Measurements from ENCODE around the gene MYZAP.
A peak's percentile ranks its signal among the peaks of the same experiment; 100 is the strongest.

MYZAP gene

DNA sequence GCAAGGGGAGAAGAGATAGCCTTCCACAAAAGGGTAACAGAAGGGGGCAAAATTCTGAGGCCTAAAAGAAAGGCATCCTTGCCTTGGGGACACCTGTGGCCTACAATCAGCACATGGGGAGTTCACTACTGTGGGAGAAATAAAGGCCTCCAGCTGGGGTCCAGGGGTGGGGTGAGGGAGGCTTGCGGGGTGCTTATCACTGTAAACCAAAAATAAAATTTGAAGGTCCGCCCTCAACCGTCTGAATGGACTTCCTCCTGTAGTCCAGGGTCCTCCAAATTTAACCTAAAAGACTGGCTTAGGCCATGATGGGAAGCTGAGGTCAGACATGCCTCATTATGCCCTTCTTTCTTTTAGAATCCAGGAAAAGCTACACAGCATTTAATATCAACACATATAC lies 112.7 kb downstream of the MYZAP start:
- Histone ChIP-seq H3K36me3 (ENCODE audit: control insufficient read depth, insufficient read depth, low read length, severe bottlenecking) (peaks cover 4% of the 10 kb centered on the region), H3K27me3 (replicated peaks; ENCODE audit: control insufficient read depth, insufficient read depth, low read length) (no peaks in the 10 kb centered on the region), H3K9ac (ENCODE audit: low read length) (no peak overlapping the region), H3K4me3 (ENCODE audit: low read length) (no peak overlapping the region), H3K9me3 (ENCODE audit: control insufficient read depth, low read length) (no peaks in the 10 kb centered on the region), H3K4me1 (ENCODE audit: control insufficient read depth, insufficient read depth, low read length) (peaks cover 19% of the 10 kb centered on the region)
- DNase-seq (ENCODE audit: low read depth), result no peak

DNA sequence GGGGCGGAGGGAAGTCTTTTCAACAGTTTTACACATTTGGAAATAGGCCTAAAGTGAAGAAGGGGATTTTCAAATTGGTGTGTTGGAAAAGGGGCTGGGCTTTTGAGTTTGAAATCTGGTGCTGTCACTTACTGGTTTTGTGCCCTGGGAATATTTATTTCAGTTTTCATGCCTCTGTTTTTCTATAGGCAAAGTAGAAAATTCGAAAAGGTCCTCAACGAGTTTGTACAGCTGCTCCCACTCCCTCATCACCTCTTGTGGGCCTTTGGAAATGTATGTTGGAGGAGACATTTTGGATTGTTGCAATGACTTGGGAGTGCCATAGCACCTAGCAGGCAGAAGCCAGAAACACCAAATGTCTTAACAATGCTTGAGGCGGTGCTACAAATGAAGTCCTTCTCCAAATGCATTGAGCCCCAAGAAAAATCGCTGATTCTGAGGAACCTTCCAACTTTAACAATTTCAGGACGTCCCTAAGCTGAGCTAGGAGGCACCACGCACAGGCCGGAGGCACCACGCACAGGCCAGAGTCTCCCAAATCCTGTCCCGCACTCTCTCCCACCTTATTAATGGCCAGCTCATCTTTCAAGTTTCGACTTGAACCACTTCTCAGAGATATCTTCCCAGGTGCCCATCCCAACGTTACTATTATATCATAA lies 114.2 kb downstream of the MYZAP start:
- Histone ChIP-seq H3K4me1 (ENCODE audit: control insufficient read depth, insufficient read depth, low read length) (peaks cover 27% of the 10 kb centered on the region), H3K9me3 (ENCODE audit: control insufficient read depth, low read length) (no peaks in the 10 kb centered on the region), H3K27me3 (replicated peaks; ENCODE audit: control insufficient read depth, insufficient read depth, low read length) (no peaks in the 10 kb centered on the region), H3K9ac (ENCODE audit: low read length) (peak overlapping the region; percentile 99), H3K4me3 (ENCODE audit: low read length) (peak overlapping the region; percentile 99), H3K36me3 (ENCODE audit: control insufficient read depth, insufficient read depth, low read length, severe bottlenecking) (peaks cover 19% of the 10 kb centered on the region)
- DNase-seq (ENCODE audit: low read depth), result no peak

GRCh38 chr15:57706405-57707209 lies 114.9 kb downstream of the MYZAP start, which contains the start of gene POLR2M:
POLR2M (plus strand) TSS chr15:57706714; CDS start chr15:57706843, 129 bp downstream.
- peak within 1 kb of the TSS; percentile 99 for H3K4me3 ChIP-seq (ENCODE audit: low read length)
- no peaks in the 10 kb centered on the region for H3K27me3 ChIP-seq (replicated peaks; ENCODE audit: control insufficient read depth, insufficient read depth, low read length)
- peaks cover 27% of the 10 kb centered on the region for H3K4me1 ChIP-seq (ENCODE audit: control insufficient read depth, insufficient read depth, low read length)
- DNase-seq (ENCODE audit: low read depth), result peak; percentile 100
- H3K9me3 ChIP-seq (ENCODE audit: control insufficient read depth, low read length), result no peaks in the 10 kb centered on the region
- peaks cover 26% of the 10 kb centered on the region for H3K36me3 ChIP-seq (ENCODE audit: control insufficient read depth, insufficient read depth, low read length, severe bottlenecking)
- peak within 1 kb of the TSS; percentile 99 for H3K9ac ChIP-seq (ENCODE audit: low read length)

DNA sequence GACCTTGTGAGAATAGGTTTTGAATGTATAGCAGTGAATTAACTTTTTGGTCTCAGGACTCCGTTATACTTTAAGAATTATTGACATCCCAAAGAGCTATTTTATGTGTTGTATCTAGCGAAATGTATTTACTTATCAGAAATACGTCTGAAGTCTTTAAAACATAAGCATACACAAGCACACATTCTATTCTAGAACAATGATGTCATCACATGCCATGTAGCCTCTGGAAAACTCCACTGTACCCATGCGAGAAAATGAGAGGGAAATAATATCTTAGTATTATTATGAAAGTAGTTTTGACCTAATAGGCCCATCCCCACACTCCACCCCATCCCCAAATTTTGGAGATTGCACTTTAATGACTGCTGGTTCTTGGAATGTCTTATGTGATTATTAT lies 116.3 kb downstream of the MYZAP start:
- no peaks in the 10 kb centered on the region for H3K27me3 ChIP-seq (replicated peaks; ENCODE audit: control insufficient read depth, insufficient read depth, low read length)
- H3K36me3 ChIP-seq (ENCODE audit: control insufficient read depth, insufficient read depth, low read length, severe bottlenecking), result peaks cover 40% of the 10 kb centered on the region
- H3K4me3 ChIP-seq (ENCODE audit: low read length), result peak overlapping the region; percentile 99
- H3K4me1 ChIP-seq (ENCODE audit: control insufficient read depth, insufficient read depth, low read length), result peaks cover 27% of the 10 kb centered on the region
- peak overlapping the region; percentile 99 for H3K9ac ChIP-seq (ENCODE audit: low read length)
- DNase-seq (ENCODE audit: low read depth), result peak; percentile 70
- no peaks in the 10 kb centered on the region for H3K9me3 ChIP-seq (ENCODE audit: control insufficient read depth, low read length)

DNA sequence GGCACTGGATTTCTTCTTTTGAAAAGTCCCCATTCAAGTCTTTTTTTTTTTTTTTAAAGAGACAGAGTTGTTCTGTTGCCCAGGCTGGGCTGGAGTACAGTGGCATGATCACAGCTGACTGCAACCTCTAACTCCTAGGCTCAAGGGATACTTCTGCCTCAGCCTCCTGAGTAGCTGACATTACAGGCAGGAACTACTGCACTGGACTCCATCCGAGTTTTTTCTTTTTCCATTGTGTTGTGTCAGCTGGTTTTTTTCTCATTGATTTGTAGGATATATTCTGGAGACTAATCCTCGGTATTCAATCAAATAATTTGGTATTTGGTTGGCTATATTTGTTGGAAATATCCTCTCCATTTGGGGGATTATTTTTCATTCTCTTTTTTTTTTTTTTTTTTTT lies 126.6 kb downstream of the MYZAP start:
- no peak overlapping the region for H3K9ac ChIP-seq (ENCODE audit: low read length)
- H3K36me3 ChIP-seq (ENCODE audit: control insufficient read depth, insufficient read depth, low read length, severe bottlenecking), result peaks cover 30% of the 10 kb centered on the region
- peaks cover 14% of the 10 kb centered on the region for H3K4me1 ChIP-seq (ENCODE audit: control insufficient read depth, insufficient read depth, low read length)
- DNase-seq (ENCODE audit: low read depth), result no peak
- H3K4me3 ChIP-seq (ENCODE audit: low read length), result no peak overlapping the region
- no peaks in the 10 kb centered on the region for H3K27me3 ChIP-seq (replicated peaks; ENCODE audit: control insufficient read depth, insufficient read depth, low read length)
- H3K9me3 ChIP-seq (ENCODE audit: control insufficient read depth, low read length), result no peaks in the 10 kb centered on the region

DNA sequence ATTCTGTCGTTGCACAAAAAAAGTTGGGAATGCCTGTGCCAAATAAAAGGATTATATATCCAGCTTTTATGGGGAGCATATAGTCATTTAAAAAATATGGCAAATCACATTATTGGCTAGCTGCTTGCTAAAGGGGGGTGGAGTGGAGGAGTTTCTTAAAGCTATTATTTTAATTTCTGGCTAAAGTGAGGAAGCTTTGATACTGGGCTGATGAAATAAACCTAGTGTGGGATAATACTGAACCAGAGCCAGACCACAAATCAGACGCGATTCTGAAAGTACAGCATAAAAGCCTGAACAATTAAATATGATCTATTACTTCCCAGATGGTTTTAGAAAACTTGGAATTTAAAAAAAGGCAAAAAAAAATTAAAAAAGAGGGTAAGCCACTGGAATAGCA lies 129.2 kb downstream of the MYZAP start:
- Histone ChIP-seq H3K9ac (ENCODE audit: low read length) (no peak overlapping the region), H3K27me3 (replicated peaks; ENCODE audit: control insufficient read depth, insufficient read depth, low read length) (no peaks in the 10 kb centered on the region), H3K9me3 (ENCODE audit: control insufficient read depth, low read length) (peaks cover 4% of the 10 kb centered on the region), H3K36me3 (ENCODE audit: control insufficient read depth, insufficient read depth, low read length, severe bottlenecking) (peaks cover 9% of the 10 kb centered on the region), H3K4me3 (ENCODE audit: low read length) (peak overlapping the region; percentile 9), H3K4me1 (ENCODE audit: control insufficient read depth, insufficient read depth, low read length) (peaks cover 14% of the 10 kb centered on the region)
- peak; percentile 30 for DNase-seq (ENCODE audit: low read depth)

DNA sequence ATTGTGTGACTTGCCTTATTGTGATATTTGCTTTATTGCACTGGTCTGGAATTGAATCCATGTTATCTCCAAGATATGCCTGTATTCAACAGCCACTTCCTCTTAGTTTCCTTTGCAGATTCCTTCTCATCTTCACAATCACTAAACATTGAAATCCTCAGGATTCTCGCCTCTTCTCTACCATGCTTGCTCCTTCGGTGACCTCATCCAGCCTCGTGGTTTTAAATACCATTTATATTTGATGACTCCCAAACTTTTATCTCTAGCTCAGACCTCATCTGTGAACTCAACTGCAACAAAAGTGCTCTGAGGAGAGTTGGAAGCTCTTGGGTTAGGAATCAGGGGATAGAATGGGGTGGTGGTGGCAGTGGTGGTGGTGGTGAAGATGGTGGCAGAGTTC lies 134.7 kb downstream of the MYZAP start:
- Histone ChIP-seq H3K4me1 (ENCODE audit: control insufficient read depth, insufficient read depth, low read length) (peaks cover 2% of the 10 kb centered on the region), H3K4me3 (ENCODE audit: low read length) (no peak overlapping the region), H3K9me3 (ENCODE audit: control insufficient read depth, low read length) (peaks cover 4% of the 10 kb centered on the region), H3K27me3 (replicated peaks; ENCODE audit: control insufficient read depth, insufficient read depth, low read length) (no peaks in the 10 kb centered on the region), H3K36me3 (ENCODE audit: control insufficient read depth, insufficient read depth, low read length, severe bottlenecking) (no peaks in the 10 kb centered on the region), H3K9ac (ENCODE audit: low read length) (no peak overlapping the region)
- no peak for DNase-seq (ENCODE audit: low read depth)

GRCh38 chr15:57727031-57727430 lies 135.3 kb downstream of the MYZAP start:
- Histone ChIP-seq H3K9ac (ENCODE audit: low read length) (no peak overlapping the region), H3K4me1 (ENCODE audit: control insufficient read depth, insufficient read depth, low read length) (no peaks in the 10 kb centered on the region), H3K27me3 (replicated peaks; ENCODE audit: control insufficient read depth, insufficient read depth, low read length) (no peaks in the 10 kb centered on the region), H3K36me3 (ENCODE audit: control insufficient read depth, insufficient read depth, low read length, severe bottlenecking) (no peaks in the 10 kb centered on the region), H3K4me3 (ENCODE audit: low read length) (no peak overlapping the region), H3K9me3 (ENCODE audit: control insufficient read depth, low read length) (peaks cover 4% of the 10 kb centered on the region)
- DNase-seq (ENCODE audit: low read depth), result peak; percentile 55

DNA sequence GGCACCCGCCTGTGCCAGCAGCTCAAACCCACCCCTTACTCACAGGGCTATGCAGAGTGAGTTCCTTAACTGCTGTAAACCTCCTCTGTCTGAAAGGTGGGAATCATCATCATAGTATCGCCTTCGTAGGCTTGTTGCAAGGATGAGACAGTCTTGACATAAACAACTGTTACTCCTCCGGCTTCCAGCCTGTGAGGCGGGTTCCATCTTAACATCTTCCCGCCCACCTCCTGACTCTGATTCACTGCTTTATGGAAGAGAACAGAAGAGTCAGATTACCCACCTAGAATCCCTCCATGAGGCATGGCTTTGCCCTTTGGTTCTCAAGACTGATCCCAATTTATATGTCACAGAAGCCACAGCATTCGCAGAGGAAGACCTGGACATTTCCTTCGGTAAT lies 136.7 kb downstream of the MYZAP start:
- Histone ChIP-seq H3K9me3 (ENCODE audit: control insufficient read depth, low read length) (peaks cover 4% of the 10 kb centered on the region), H3K4me1 (ENCODE audit: control insufficient read depth, insufficient read depth, low read length) (no peaks in the 10 kb centered on the region), H3K4me3 (ENCODE audit: low read length) (no peak overlapping the region), H3K27me3 (replicated peaks; ENCODE audit: control insufficient read depth, insufficient read depth, low read length) (no peaks in the 10 kb centered on the region), H3K9ac (ENCODE audit: low read length) (no peak overlapping the region), H3K36me3 (ENCODE audit: control insufficient read depth, insufficient read depth, low read length, severe bottlenecking) (no peaks in the 10 kb centered on the region)
- DNase-seq (ENCODE audit: low read depth), result no peak

GRCh38 chr15:57730876-57731275 lies 139.2 kb downstream of the MYZAP start:
- no peak overlapping the region for H3K9ac ChIP-seq (ENCODE audit: low read length)
- H3K36me3 ChIP-seq (ENCODE audit: control insufficient read depth, insufficient read depth, low read length, severe bottlenecking), result no peaks in the 10 kb centered on the region
- H3K27me3 ChIP-seq (replicated peaks; ENCODE audit: control insufficient read depth, insufficient read depth, low read length), result no peaks in the 10 kb centered on the region
- H3K4me3 ChIP-seq (ENCODE audit: low read length), result no peak overlapping the region
- no peak for DNase-seq (ENCODE audit: low read depth)
- H3K4me1 ChIP-seq (ENCODE audit: control insufficient read depth, insufficient read depth, low read length), result no peaks in the 10 kb centered on the region
- no peaks in the 10 kb centered on the region for H3K9me3 ChIP-seq (ENCODE audit: control insufficient read depth, low read length)

DNA sequence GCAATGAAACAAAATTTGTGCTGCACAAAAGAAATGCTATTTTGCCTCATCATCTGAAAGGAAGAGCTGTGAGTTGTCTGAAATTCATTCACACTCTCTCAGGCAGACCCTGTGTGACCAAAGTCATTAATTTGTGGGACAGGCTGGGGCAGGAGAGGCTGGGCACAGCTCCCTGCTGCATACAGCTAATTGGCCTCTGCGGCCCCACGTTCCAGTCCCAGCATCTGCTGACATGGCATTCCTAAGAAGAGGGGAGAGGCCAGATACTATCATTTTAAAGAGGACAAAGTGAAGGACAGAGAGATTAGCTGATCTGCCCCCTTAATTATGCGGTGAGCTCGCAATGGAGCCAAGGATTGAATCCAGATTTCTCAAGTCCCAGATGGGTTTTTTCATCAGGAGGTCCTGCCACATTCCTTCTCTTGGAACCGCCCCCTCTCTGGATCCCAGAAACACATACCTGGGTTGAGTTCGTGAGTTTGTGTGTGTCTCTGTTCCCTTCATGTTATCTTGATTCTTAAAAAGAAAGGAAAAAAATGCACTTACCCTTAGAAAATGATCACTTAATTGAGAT lies 139.9 kb downstream of the MYZAP start:
- DNase-seq (ENCODE audit: low read depth), result no peak
- H3K36me3 ChIP-seq (ENCODE audit: control insufficient read depth, insufficient read depth, low read length, severe bottlenecking), result no peaks in the 10 kb centered on the region
- H3K9ac ChIP-seq (ENCODE audit: low read length), result no peak overlapping the region
- H3K4me3 ChIP-seq (ENCODE audit: low read length), result no peak overlapping the region
- no peaks in the 10 kb centered on the region for H3K4me1 ChIP-seq (ENCODE audit: control insufficient read depth, insufficient read depth, low read length)
- H3K9me3 ChIP-seq (ENCODE audit: control insufficient read depth, low read length), result peaks cover under 1% of the 10 kb centered on the region
- no peaks in the 10 kb centered on the region for H3K27me3 ChIP-seq (replicated peaks; ENCODE audit: control insufficient read depth, insufficient read depth, low read length)

Measured in adipocyte (in vitro differentiated cells).